WTC11 (cell line): Measurements from ENCODE around the gene TLE4.

ENCODE experiments used
- TP53 ChIP-seq: sonication (generic); formaldehyde crosslinking; IDR thresholded peaks from 2 replicates; pipeline ENCODE4 v1.8.1; 2023; ENCODE audit warnings: mild to moderate bottlenecking, missing genetic modification reagents
- TF ChIP-seq, protein P1 (sequence below): fragments of 200-600 bp; IDR thresholded peaks from 2 replicates; pipeline ENCODE4 v1.8.0; 2022; ENCODE audit warnings: antibody characterized with exemption
- TF ChIP-seq, protein P2 (sequence below): sonication (generic); formaldehyde crosslinking; IDR thresholded peaks from 2 replicates; pipeline ENCODE4 v1.8.1; 2022; ENCODE audit warnings: low read depth, mild to moderate bottlenecking, moderate library complexity, missing genetic modification reagents, borderline replicate concordance

DNA sequence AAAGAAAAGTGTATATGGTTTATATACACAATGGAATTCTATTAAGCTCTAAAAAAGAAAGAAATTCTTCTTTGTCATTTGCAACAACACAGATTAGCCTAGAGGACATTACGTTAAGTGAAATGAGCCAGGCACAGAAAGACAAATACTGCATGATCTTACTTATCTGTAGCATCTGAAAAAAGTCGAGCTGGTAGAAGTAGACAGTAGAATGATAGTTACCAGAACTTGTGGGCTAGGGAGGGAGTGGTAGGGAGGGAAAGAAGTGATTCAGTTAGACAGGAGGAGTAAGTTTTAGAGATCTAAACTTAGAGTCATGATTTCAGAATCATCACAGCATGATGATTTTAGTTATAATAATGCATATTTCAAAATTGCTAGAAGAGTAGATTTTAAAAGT is 184.6 kb downstream of the TLE4 start:
- TF ChIP-seq, protein P1, sequence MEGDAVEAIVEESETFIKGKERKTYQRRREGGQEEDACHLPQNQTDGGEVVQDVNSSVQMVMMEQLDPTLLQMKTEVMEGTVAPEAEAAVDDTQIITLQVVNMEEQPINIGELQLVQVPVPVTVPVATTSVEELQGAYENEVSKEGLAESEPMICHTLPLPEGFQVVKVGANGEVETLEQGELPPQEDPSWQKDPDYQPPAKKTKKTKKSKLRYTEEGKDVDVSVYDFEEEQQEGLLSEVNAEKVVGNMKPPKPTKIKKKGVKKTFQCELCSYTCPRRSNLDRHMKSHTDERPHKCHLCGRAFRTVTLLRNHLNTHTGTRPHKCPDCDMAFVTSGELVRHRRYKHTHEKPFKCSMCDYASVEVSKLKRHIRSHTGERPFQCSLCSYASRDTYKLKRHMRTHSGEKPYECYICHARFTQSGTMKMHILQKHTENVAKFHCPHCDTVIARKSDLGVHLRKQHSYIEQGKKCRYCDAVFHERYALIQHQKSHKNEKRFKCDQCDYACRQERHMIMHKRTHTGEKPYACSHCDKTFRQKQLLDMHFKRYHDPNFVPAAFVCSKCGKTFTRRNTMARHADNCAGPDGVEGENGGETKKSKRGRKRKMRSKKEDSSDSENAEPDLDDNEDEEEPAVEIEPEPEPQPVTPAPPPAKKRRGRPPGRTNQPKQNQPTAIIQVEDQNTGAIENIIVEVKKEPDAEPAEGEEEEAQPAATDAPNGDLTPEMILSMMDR: no peak
- no peak for TF ChIP-seq TP53 (CRISPR knock-in tag)
- TF ChIP-seq, protein P2, sequence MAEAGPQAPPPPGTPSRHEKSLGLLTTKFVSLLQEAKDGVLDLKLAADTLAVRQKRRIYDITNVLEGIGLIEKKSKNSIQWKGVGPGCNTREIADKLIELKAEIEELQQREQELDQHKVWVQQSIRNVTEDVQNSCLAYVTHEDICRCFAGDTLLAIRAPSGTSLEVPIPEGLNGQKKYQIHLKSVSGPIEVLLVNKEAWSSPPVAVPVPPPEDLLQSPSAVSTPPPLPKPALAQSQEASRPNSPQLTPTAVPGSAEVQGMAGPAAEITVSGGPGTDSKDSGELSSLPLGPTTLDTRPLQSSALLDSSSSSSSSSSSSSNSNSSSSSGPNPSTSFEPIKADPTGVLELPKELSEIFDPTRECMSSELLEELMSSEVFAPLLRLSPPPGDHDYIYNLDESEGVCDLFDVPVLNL (CRISPR knock-in tag): no peak
